ENCODE results near the gene FZD2. TPM values are rescaled to one million over a fixed set of nuclear protein-coding genes. Genes with fewer than 3 reads are reported as not detected.

FZD2 gene
- total and polyA plus RNA-seq, 9 of the 15 experiments (the other 6 are each of a cell fraction or from before 2014, with no cell fraction given) = 0.03 to 4.5 (median 1.1) TPM; not detected in 1

DNA sequence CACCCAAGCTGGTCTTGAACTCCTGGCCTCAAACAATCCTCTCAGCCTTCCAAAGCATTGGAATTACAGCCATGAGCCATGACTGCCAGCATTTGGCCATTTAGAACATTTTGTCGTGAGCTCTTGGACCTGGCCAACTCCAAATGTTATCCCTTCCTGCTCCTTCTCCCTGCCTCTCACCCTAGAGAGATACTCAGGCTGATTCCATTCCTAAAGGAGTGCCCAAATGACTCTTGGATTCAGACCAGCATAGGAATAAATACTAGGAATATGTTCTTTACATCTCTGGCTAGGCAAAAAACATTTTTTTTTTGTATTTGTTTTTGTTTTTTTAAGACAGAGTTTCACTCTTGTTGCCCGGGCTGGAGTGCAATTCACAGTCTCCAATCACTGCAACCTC is 15.5 kb downstream of the FZD2 start:
- intact Hi-C loops (cut with micrococcal nuclease) (no loop called here), in situ Hi-C loops (cut with MboI) (no loop called here)
- POLR2A ChIA-PET = interaction anchor here (0.9 kb wide), 1 partner anchor 577 kb away, joined by 3 read pairs; no protein-coding TSS in a partner anchor
- H3K9ac ChIP-seq (ENCODE audit: insufficient read depth in 1 of 2, low read depth in 2 of 2, low read length in 2 of 2) = no peak overlapping the region
- no peak overlapping the region for H3K4me3 ChIP-seq
- H3K9me3 ChIP-seq (replicated peaks; ENCODE audit: control insufficient read depth, insufficient read depth, low read depth, low read length) = no peaks in the 10 kb centered on the region; the same call in 1 of the 2 replicates
- no peak overlapping the region for H3K4me2 ChIP-seq (ENCODE audit: insufficient read depth, low read length)
- ATAC-seq = no peak
- no TSS peak for BruUV-seq (replicated peaks)
- no peak for DNase-seq (ENCODE audit: extremely low read depth in 1 of 4, low spot score in 3 of 4)
- H3K36me3 ChIP-seq (ENCODE audit: control insufficient read depth, insufficient read depth, low read length) = no peaks in the 10 kb centered on the region
- 14% methylated on average over 2 of the region's 2 CpGs for WGBS (ENCODE audit: insufficient coverage, low coverage, missing lambda C conversion rate)
- no peaks in the 10 kb centered on the region for H4K20me1 ChIP-seq (replicated peaks; ENCODE audit: control insufficient read depth, insufficient read depth, low read length)
- H3K4me1 ChIP-seq (replicated peaks in 1 of 2; ENCODE audit: control insufficient read depth in 2 of 2, insufficient read depth in 2 of 2, low read length in 2 of 2) = peaks cover 2 to 7% of the 10 kb centered on the region in 2 experiments; a peak in 2 of 5 replicates
- H3K27me3 ChIP-seq (ENCODE audit: control insufficient read depth in 2 of 2, insufficient read depth in 2 of 2, low read length in 2 of 2) = peaks cover 6 to 12% of the 10 kb centered on the region in 2 experiments; a peak in 3 of 5 replicates
- no peak overlapping the region for H2AFZ ChIP-seq (ENCODE audit: low read depth, low read length)
- H3K27ac ChIP-seq (ENCODE audit: extremely low read depth, low read depth, low read length) = no peak overlapping the region
- H3K79me2 ChIP-seq (ENCODE audit: control insufficient read depth, insufficient read depth, low read length) = no peaks in the 10 kb centered on the region
- CTCF ChIA-PET (ENCODE audit: low intra/inter-chr PET ratio) = no interaction called here
- no peaks in the 10 kb centered on the region for H3K9me1 ChIP-seq (ENCODE audit: control insufficient read depth, insufficient read depth, low read length)
- no peak for FAIRE-seq
- TF ChIP-seq, protein P1, sequence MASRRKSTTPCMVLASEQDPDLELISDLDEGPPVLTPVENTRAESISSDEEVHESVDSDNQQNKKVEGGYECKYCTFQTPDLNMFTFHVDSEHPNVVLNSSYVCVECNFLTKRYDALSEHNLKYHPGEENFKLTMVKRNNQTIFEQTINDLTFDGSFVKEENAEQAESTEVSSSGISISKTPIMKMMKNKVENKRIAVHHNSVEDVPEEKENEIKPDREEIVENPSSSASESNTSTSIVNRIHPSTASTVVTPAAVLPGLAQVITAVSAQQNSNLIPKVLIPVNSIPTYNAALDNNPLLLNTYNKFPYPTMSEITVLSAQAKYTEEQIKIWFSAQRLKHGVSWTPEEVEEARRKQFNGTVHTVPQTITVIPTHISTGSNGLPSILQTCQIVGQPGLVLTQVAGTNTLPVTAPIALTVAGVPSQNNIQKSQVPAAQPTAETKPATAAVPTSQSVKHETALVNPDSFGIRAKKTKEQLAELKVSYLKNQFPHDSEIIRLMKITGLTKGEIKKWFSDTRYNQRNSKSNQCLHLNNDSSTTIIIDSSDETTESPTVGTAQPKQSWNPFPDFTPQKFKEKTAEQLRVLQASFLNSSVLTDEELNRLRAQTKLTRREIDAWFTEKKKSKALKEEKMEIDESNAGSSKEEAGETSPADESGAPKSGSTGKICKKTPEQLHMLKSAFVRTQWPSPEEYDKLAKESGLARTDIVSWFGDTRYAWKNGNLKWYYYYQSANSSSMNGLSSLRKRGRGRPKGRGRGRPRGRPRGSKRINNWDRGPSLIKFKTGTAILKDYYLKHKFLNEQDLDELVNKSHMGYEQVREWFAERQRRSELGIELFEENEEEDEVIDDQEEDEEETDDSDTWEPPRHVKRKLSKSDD (conservative IDR thresholded peaks at IDR 0.05; ENCODE audit: low read length) = no peak
- TF ChIP-seq, protein P2, sequence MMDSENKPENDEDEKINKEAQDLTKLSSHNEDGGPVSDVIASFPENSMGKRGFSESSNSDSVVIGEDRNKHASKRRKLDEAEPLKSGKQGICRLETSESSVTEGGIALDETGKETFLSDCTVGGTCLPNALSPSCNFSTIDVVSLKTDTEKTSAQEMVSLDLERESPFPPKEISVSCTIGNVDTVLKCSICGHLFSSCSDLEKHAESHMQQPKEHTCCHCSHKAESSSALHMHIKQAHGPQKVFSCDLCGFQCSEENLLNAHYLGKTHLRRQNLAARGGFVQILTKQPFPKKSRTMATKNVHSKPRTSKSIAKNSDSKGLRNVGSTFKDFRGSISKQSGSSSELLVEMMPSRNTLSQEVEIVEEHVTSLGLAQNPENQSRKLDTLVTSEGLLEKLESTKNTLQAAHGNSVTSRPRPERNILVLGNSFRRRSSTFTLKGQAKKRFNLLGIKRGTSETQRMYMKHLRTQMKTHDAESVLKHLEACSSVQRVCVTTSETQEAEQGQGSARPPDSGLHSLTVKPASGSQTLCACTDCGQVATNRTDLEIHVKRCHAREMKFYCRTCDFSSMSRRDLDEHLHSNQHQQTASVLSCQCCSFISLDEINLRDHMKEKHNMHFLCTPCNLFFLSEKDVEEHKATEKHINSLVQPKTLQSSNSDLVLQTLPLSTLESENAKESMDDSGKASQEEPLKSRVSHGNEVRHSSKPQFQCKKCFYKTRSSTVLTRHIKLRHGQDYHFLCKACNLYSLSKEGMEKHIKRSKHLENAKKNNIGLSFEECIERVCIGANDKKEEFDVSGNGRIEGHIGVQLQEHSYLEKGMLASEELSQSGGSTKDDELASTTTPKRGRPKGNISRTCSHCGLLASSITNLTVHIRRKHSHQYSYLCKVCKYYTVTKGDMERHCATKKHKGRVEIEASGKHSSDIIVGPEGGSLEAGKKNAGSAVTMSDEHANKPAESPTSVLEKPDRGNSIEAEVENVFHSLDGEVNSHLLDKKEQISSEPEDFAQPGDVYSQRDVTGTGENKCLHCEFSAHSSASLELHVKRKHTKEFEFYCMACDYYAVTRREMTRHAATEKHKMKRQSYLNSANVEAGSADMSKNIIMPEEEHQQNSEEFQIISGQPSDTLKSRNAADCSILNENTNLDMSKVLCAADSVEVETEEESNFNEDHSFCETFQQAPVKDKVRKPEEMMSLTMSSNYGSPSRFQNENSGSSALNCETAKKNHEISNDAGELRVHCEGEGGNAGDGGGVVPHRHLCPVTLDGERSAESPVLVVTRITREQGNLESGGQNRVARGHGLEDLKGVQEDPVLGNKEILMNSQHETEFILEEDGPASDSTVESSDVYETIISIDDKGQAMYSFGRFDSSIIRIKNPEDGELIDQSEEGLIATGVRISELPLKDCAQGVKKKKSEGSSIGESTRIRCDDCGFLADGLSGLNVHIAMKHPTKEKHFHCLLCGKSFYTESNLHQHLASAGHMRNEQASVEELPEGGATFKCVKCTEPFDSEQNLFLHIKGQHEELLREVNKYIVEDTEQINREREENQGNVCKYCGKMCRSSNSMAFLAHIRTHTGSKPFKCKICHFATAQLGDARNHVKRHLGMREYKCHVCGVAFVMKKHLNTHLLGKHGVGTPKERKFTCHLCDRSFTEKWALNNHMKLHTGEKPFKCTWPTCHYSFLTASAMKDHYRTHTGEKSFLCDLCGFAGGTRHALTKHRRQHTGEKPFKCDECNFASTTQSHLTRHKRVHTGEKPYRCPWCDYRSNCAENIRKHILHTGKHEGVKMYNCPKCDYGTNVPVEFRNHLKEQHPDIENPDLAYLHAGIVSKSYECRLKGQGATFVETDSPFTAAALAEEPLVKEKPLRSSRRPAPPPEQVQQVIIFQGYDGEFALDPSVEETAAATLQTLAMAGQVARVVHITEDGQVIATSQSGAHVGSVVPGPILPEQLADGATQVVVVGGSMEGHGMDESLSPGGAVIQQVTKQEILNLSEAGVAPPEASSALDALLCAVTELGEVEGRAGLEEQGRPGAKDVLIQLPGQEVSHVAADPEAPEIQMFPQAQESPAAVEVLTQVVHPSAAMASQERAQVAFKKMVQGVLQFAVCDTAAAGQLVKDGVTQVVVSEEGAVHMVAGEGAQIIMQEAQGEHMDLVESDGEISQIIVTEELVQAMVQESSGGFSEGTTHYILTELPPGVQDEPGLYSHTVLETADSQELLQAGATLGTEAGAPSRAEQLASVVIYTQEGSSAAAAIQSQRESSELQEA (IDR thresholded peaks at IDR 0.05; ENCODE audit: low read depth) = no peak
- TF ChIP-seq FOXA3 (CRISPR knock-in tag; conservative IDR thresholded peaks at IDR 0.05 in 1 of 2, IDR thresholded peaks at IDR 0.05 in 1 of 2) (no peak), SPI1 (IDR thresholded peaks at IDR 0.05; ENCODE audit: borderline replicate concordance, low read depth, low read length) (no peak), ZNF217 (CRISPR knock-in tag; IDR thresholded peaks at IDR 0.05) (no peak), SAP30 (IDR thresholded peaks at IDR 0.05; ENCODE audit: borderline replicate concordance, insufficient read depth, low read depth, low read length, poor library complexity, severe bottlenecking) (no peak), COPS2 (conservative IDR thresholded peaks at IDR 0.05) (no peak), SMAD4 (CRISPR knock-in tag; conservative IDR thresholded peaks at IDR 0.05) (no peak), TGIF2 (CRISPR knock-in tag; IDR thresholded peaks at IDR 0.05) (no peak)

Data from K562 (cell line).